ENCODE measurements around the gene FMNL2.

Gene FMNL2

GRCh38 chr2:152569186-152569585, 234.2 kb downstream of the FMNL2 start:
- Histone ChIP-seq H2AFZ (ENCODE audit: low read depth, low read length, severe bottlenecking) (no peak overlapping the region), H3K27ac (ENCODE audit: low read depth, low read length) (no peak overlapping the region), H3F3A (ENCODE audit: insufficient read depth) (no peaks in the 10 kb centered on the region), H3K9ac (ENCODE audit: low read length) (no peak overlapping the region), H4K20me1 (ENCODE audit: low read depth, low read length) (no peaks in the 10 kb centered on the region), H3K4me3 (ENCODE audit: insufficient read depth, low read length, poor library complexity, severe bottlenecking) (no peak overlapping the region), H3K9me3 (ENCODE audit: insufficient read depth, low read length) (no peaks in the 10 kb centered on the region), H3K27me3 (ENCODE audit: low read length) (no peaks in the 10 kb centered on the region), H3K9me2 (replicated peaks; ENCODE audit: insufficient read depth, low read length) (no peaks in the 10 kb centered on the region), H3K36me3 (ENCODE audit: low read length) (no peaks in the 10 kb centered on the region), H3K4me2 (ENCODE audit: low read depth, low read length, poor library complexity, severe bottlenecking) (no peak overlapping the region), H3K79me2 (ENCODE audit: insufficient read depth, low read length) (no peaks in the 10 kb centered on the region)
- TF ChIP-seq EZH2phosphoT487 (conservative IDR thresholded peaks at IDR 0.05; ENCODE audit: low read length) (no peak), CTCF (IDR thresholded peaks at IDR 0.05; ENCODE audit: insufficient read depth, low read length, poor library complexity, severe bottlenecking) (no peak)

- Histone ChIP-seq H2AFZ (ENCODE audit: low read depth, low read length, severe bottlenecking) (no peak overlapping the region), H3K9ac (ENCODE audit: low read length) (no peak overlapping the region), H3K27ac (ENCODE audit: low read depth, low read length) (no peak overlapping the region), H3K9me3 (ENCODE audit: insufficient read depth, low read length) (no peaks in the 10 kb centered on the region), H3K4me2 (ENCODE audit: low read depth, low read length, poor library complexity, severe bottlenecking) (no peak overlapping the region), H3K9me2 (replicated peaks; ENCODE audit: insufficient read depth, low read length) (no peaks in the 10 kb centered on the region), H3K36me3 (ENCODE audit: low read length) (no peaks in the 10 kb centered on the region), H3K4me3 (ENCODE audit: insufficient read depth, low read length, poor library complexity, severe bottlenecking) (no peak overlapping the region), H3F3A (ENCODE audit: insufficient read depth) (no peaks in the 10 kb centered on the region), H3K27me3 (ENCODE audit: low read length) (no peaks in the 10 kb centered on the region), H4K20me1 (ENCODE audit: low read depth, low read length) (no peaks in the 10 kb centered on the region), H3K79me2 (ENCODE audit: insufficient read depth, low read length) (no peaks in the 10 kb centered on the region)
- TF ChIP-seq EZH2phosphoT487 (conservative IDR thresholded peaks at IDR 0.05; ENCODE audit: low read length) (no peak), CTCF (IDR thresholded peaks at IDR 0.05; ENCODE audit: insufficient read depth, low read length, poor library complexity, severe bottlenecking) (no peak)
These were observed 236.2 kb downstream of the FMNL2 start for GRCh38 chr2:152571048-152571766.

- Histone ChIP-seq H2AFZ (ENCODE audit: low read depth, low read length, severe bottlenecking) (no peak overlapping the region), H3K79me2 (ENCODE audit: insufficient read depth, low read length) (no peaks in the 10 kb centered on the region), H4K20me1 (ENCODE audit: low read depth, low read length) (no peaks in the 10 kb centered on the region), H3K27ac (ENCODE audit: low read depth, low read length) (no peak overlapping the region), H3K36me3 (ENCODE audit: low read length) (no peaks in the 10 kb centered on the region), H3K27me3 (ENCODE audit: low read length) (no peaks in the 10 kb centered on the region), H3K9ac (ENCODE audit: low read length) (no peak overlapping the region), H3K4me3 (ENCODE audit: insufficient read depth, low read length, poor library complexity, severe bottlenecking) (no peak overlapping the region), H3K9me2 (replicated peaks; ENCODE audit: insufficient read depth, low read length) (no peaks in the 10 kb centered on the region), H3K9me3 (ENCODE audit: insufficient read depth, low read length) (no peaks in the 10 kb centered on the region), H3F3A (ENCODE audit: insufficient read depth) (no peaks in the 10 kb centered on the region), H3K4me2 (ENCODE audit: low read depth, low read length, poor library complexity, severe bottlenecking) (no peak overlapping the region)
- TF ChIP-seq EZH2phosphoT487 (conservative IDR thresholded peaks at IDR 0.05; ENCODE audit: low read length), result no peak
These were observed 237.1 kb downstream of the FMNL2 start for GRCh38 chr2:152572031-152572430.

- no peak overlapping the region for H3K9ac ChIP-seq (ENCODE audit: low read length)
- H3K4me2 ChIP-seq (ENCODE audit: low read depth, low read length, poor library complexity, severe bottlenecking), result no peak overlapping the region
- no peaks in the 10 kb centered on the region for H3K36me3 ChIP-seq (ENCODE audit: low read length)
- H3K9me3 ChIP-seq (ENCODE audit: insufficient read depth, low read length), result no peaks in the 10 kb centered on the region
- no peaks in the 10 kb centered on the region for H3F3A ChIP-seq (ENCODE audit: insufficient read depth)
- no peaks in the 10 kb centered on the region for H3K9me2 ChIP-seq (replicated peaks; ENCODE audit: insufficient read depth, low read length)
- TF ChIP-seq EZH2phosphoT487 (conservative IDR thresholded peaks at IDR 0.05; ENCODE audit: low read length) (no peak), CTCF (IDR thresholded peaks at IDR 0.05; ENCODE audit: insufficient read depth, low read length, poor library complexity, severe bottlenecking) (no peak)
- no peak overlapping the region for H3K27ac ChIP-seq (ENCODE audit: low read depth, low read length)
- H2AFZ ChIP-seq (ENCODE audit: low read depth, low read length, severe bottlenecking), result no peak overlapping the region
- no peaks in the 10 kb centered on the region for H4K20me1 ChIP-seq (ENCODE audit: low read depth, low read length)
- H3K79me2 ChIP-seq (ENCODE audit: insufficient read depth, low read length), result no peaks in the 10 kb centered on the region
- H3K27me3 ChIP-seq (ENCODE audit: low read length), result no peaks in the 10 kb centered on the region
- no peak overlapping the region for H3K4me3 ChIP-seq (ENCODE audit: insufficient read depth, low read length, poor library complexity, severe bottlenecking)
These were observed 238.2 kb downstream of the FMNL2 start for GRCh38 chr2:152573168-152573567.

Data from SU-DHL-6 (cell line).